HG03196 (cell line): ENCODE data around the gene PCSK1.
"Not testable (repeated sequence)": the region's sequence is repeated elsewhere in the genome, so short reads cannot be mapped to it uniquely, and the experiment has no call there.

Source experiments
- ATAC-seq: cut with Tn5 transposase; IDR thresholded peaks from one replicate; pipeline ENCODE4 v1.9.1; 2021; ENCODE audit not compliant: unreplicated experiment

The PCSK1 gene

DNA sequence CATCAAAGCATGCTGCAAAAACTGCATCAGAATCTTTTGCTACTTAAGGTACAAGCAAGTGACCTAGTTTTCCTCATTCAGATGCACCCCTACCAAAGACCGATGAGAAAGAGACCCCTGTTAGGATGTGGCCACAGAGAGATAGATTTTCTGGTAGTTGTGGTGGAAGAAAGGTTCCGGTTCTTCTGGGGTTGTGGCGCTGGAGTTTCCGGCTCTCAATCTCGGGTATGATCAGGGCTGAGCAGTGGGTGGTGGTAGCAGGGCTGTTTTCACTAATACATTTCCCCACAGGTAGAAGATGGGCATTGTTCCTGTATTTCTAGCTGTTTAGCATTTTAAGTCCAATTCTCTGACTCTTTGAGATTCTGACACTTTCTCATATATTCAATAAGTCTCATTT lies 58.4 kb downstream of the PCSK1 start:
- no peak for ATAC-seq

DNA sequence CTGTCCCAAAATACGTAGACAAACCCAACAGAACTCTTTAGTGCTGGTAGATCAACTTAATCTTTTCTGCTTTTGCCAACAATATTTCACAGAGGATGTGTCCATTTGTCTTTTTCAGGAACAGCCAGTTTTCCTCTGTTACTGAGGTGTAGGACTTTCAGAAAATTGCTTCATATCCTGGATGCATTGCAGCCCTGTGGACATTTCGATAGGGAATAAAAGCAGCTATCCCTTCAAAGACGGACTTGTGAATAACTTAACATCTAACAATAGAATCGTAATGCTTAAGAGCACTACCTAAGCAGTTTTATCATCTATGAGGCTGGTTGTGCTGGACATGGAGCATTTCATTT lies 59.7 kb downstream of the PCSK1 start:
- no peak for ATAC-seq

DNA sequence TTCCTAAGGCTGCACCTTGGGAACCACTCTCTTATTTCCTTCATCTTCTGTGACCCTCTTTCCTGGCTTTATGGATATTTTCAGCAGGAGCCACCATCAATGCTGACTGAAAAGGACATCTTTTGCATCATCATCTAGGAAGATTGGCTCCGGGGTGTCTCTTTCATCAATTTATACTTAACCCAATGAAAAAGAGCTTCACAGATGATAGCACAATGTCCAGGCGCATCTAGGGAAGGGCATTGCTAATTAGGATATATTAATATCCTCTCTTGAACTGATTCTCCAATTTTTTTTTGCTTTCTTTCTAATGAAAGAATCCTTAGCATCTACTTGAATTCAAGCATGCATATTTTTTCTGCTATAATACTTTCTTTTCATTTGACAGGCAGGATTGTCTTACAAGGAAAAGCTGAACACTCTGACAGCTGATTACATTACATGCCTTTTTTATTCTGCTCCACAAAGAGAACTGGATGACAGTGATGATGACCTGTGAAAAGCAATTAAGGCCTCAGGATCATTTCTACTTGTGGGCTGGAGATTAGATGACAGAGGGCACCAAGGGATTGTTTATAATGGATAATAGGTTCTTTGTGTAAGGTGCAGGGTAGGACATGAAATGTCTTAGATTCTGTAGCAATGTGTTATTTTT lies 60.2 kb downstream of the PCSK1 start:
- no peak for ATAC-seq

DNA sequence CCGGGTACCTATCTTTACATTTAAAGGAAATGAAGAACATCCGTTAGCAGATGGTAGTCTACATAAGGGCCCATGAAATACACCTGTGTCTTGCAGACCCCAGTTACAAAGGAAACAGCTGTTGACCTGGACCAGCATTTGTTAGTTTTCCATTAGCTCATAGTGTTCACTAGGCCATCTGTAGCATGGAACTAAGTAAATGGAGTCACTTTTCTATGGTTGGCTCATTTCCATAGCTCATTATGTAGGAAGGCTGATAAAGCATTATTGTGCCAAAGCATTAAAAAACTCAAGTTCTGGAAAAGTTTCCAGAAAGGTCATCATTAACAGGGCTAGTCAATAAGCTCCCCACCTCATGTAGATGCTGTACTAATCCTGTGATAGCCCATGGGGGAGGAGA lies 62.1 kb downstream of the PCSK1 start:
- no peak for ATAC-seq

DNA sequence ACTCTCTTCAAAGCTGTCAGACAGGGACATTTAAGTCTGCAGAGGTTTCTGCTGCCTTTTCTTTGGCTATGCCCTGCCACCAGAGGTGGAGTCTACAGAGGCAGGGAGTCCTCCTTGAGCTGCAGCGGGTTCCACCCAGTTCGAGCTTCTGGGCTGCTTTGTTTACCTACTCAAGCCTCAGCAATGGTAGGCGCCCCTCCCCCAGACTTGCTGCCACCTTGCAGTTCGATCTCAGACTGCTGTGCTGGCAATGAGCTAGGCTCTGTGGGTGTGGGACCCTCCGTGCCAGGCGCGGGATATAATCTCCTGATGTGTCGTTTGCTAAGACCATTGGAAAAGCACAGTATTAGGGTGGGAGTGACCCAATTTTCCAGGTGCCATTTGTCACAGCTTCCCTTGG lies 65.7 kb downstream of the PCSK1 start:
- not testable (repeated sequence) for ATAC-seq

DNA sequence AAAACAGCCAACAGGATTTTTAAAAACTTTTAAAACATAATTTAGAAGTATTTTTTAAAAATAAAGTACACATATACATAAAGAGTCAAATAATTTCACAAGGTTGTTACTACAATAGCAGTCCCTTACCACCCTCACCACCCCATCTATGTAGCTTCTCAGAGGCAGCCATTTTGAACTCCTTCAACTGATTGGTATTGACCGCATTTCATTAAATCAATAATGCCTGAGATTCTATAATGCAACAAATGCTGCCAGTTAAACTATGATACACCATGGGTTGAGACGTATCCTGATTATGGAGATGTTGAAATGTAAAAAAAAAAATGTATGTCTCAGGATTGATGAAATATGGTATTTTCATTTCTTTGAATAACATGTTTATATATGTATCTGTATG lies 78.8 kb downstream of the PCSK1 start:
- no peak for ATAC-seq

DNA sequence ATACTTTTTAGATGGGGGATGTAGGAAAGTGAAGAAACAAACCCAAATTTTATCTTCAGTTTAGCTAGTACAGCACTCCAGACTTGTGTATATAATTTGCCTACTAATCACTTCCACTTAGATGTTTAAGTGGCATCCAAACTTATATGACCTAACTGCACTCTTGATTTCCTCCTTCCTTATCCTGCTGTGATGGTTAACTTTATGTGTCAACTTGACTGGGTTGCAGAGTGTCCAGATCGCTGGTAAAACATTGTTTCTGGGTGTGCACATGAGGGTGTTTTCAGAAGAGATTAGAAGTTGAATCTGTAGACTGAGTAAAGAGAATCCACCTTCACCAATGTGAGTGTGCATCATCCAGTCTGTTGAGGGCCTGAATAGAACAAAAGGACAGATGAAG lies 79.8 kb downstream of the PCSK1 start:
- no peak for ATAC-seq

DNA sequence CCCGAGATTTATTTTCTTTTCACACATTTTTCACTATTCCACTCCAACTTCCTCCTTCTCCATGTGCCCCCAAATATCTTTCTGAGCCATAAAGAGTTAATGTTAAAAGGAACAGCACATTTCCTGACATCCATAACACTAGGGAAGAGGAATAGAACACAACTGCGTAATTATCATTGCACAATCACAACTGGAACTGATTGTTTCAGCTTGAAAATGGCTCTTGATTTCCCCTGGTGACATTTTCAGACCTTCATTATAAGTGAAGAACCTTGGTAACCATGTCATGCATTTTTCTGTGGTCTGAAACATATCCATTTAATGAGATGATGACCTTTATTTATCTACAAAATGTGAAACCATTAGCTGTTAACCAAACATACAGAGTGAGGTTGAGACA lies 82.4 kb downstream of the PCSK1 start:
- ATAC-seq: no peak

DNA sequence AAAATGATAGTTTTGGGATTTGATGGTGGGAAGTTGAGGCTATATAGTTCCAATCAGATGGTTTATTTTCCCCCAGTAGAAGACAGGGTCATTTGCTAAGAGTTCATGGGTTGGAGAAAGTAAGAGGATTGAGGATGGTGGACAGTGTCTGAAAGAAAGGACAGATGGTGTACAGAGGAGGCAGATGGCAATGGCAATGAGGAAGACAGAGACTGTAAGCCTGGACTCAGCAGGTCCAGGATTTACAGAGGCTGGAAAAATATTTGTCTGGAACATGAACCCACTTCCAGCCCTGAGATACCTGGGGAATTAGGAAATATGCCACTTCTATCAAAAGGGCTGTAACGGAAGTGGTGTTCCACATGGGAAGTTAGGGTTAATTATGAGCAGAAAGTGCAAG lies 84.5 kb downstream of the PCSK1 start:
- no peak for ATAC-seq

DNA sequence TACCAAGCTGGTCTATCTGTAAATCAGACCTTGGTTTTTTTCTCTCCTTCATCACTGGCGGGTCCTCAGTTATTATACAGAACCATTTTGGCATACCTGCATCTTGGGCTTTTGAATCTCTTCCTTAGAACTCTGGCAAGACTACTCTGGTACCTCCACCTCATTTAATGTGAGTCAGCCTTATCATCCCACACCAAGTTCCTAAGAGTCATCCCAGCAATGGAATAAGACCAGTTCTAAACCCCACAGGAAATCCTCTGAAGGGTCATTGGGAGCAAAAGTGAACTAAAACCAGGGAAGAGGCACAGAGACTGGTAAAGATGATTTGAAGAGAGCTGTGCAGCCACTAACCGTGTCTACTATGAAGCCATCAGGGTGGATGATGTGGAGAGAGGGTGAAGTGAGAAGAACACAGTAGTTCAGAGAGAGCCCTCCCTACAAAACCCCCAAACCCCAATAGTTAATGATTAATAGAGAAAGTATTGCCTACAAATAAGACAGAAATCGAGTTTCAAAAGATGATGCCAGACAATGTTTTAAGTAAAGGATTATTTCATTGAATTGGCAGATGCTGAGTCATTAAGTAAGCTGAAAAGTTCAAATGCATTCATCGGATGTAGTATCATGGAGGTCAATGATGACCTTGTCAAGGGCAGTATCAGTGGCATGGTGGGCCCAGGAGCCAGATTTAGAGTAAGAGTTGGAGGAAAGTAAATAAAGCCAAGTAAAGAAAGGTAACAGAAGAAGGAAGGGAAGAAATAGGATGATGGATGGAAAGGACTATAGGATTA lies 85.4 kb downstream of the PCSK1 start:
- no peak for ATAC-seq

DNA sequence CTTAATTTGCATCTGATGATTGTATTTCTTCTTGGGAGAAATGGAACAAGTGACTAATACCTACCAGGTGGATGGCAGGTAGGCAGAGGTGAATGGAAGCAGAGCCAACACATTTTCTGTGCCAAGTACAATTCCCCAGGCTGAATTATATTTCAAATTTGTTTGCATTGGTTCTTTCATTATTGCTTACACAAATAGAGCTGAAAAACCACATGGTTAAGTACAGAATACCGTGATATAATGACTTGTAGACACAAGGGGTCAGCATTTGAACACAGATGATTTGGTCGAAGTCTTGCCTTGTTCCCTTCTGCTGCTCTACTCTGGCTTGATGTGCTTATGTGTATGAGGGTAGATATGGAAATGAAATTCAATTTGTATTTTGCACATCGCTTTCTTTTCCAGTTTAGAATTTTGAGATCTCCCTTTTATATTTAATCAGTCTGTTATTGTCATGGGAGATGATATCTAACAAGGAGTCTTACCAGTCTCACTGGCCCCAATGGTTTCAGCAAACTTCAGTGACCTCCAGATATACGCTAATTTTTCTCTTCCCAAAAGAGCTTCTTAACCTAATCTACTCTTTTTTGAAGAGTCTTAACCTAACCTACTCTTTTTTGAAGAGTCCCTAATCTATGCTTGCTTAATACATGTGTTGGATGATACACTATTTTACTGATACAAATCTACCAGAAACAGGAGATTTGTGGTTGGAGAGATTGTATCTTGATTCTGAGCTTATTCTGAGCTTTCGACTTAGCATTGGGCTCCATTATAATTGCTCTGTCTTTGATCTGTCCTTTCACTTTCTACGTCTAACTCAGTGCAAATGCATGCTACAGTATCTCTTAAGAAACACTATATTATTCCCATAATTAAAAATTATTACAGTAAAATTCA lies 88.1 kb downstream of the PCSK1 start:
- peak; percentile 88 for ATAC-seq

DNA sequence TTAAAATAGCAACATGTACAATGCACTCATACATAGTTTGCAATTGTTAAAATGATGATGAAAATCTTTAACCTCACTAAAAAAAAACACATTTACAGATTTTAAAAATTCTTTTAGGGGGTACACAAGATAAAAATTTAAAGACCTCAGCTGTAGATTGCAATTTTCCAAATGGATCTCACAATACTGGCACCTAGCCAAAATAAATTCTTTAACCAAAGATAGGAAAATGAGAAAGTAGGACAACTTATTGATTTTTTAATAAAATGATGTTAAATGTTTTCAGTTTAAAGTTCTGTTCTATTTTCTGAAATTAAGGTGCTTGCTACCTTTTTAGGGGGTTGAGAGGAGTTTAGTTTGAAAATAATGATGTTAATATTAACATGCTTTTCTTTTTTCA lies 90.0 kb downstream of the PCSK1 start:
- no peak for ATAC-seq

DNA sequence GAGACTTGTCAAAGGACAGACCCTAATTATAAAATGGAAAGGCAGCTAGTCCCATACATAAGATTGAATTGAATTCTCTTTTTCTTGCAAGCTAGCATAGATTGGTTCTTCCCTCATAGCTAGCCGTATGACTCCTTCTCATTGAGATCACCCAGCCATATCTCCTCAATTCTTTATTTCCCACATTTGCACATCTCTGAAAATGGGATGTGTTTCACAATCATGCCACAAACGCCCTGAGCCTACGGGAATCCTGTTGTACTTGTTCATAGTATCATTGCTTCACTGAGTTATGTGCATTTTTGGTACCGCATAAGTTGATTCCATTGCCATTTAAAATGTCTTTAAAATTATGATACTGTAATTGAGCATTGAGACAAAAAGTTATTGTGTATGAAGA lies 90.5 kb downstream of the PCSK1 start:
- no peak for ATAC-seq
